Right lobe of liver (tissue), 6 donors: ENCODE measurements around the gene COL25A1. TPM values are rescaled to one million over a fixed set of nuclear protein-coding genes. Genes with fewer than 3 reads are reported as not detected.
"Not testable (repeated sequence)": the region's sequence is repeated elsewhere in the genome, so short reads cannot be mapped to it uniquely, and the experiment has no call there.

Experiments
- ATAC-seq, 4 donors: fragments of 200-7000 bp; cut with Tn5 transposase; one replicate each; pipeline ENCODE4 v1.9.1; 2020; ENCODE audit warnings: mild to moderate bottlenecking in 4 of 4, moderate library complexity in 4 of 4
- DNase-seq, 3 donors: peaks; one replicate each; pipeline ENCODE4 v3.0.0-alpha.2; 2020
- H3K27ac ChIP-seq, 3 donors: fragments of 200-600 bp; one replicate each; pipeline ENCODE4 v1.8.0; 2022
- H3K27me3 ChIP-seq, 2 donors: fragments of 200-600 bp; one replicate each; pipeline ENCODE4 v1.8.0; 2022
- H3K36me3 ChIP-seq, 4 donors: fragments of 200-600 bp; sonication (generic) in 1 of 4; one replicate each; pipeline versions ENCODE4 v1.5.1 to v1.8.0; 2017 to 2022; ENCODE audit warnings: control low read depth in 1 of 4
- H3K4me1 ChIP-seq, 4 donors: fragments of 200-600 bp; sonication (generic) in 1 of 4; one replicate each; pipeline versions ENCODE4 v1.5.1 to v1.8.0; 2017 to 2022; ENCODE audit warnings: control low read depth in 1 of 4
- H3K4me3 ChIP-seq, 3 donors: fragments of 200-600 bp; one replicate each; pipeline ENCODE4 v1.8.0; 2022
- H3K9me3 ChIP-seq, 4 donors: fragments of 200-600 bp; sonication (generic) in 1 of 4; one replicate each; pipeline versions ENCODE4 v1.5.1 to v1.8.0; 2017 to 2022; ENCODE audit warnings: control low read depth in 1 of 4
- POLR2A ChIP-seq: fragments of 450-650 bp; IDR thresholded peaks from one replicate; pipeline ENCODE4 v1.6.1; 2017; ENCODE audit warnings: antibody characterized with exemption, mild to moderate bottlenecking
- WGBS: methylation state at CpG from one replicate; pipeline ENCODE4 v1.1.6; 2018; ENCODE audit warnings: low coverage, low lambda C conversion rate; ENCODE audit not compliant: insufficient coverage; ENCODE audit errors: missing lambda C conversion rate; 5-methylcytosine and 5-hydroxymethylcytosine counted together
- intact Hi-C, 2 donors: fragments of 100-400 bp; cut with DNase I; formaldehyde crosslinking; loops; one replicate each; pipeline versions ENCODE4 v1.11.2 to v1.14.1; 2022
- total RNA-seq, 6 experiments: library from RNA; depleted of rRNA in 2 of 6; stranded (reverse); fragments of >200 nt in 2 of 6; fragmentation: NEBNext Ultra II Directional in 3 of 6; extraction: Animal tissue kit (Norgen Biotek cat#: 25700) in 3 of 6; gene quantifications; one replicate each; pipeline versions ENCODE4 v1.1.0 to v1.2.4, GENCODE V29; 2016 to 2023
- TF ChIP-seq, protein P1 (sequence below), 4 donors: fragments of 200-600 bp in 3 of 4; fragments of 450-650 bp in 1 of 4; IDR thresholded peaks; one replicate each; pipeline versions ENCODE4 v1.5.1 to v1.8.0; 2016 to 2022; ENCODE audit warnings: antibody characterized with exemption in 4 of 4, mild to moderate bottlenecking in 2 of 4
- donor health status: DM: no; HTN: yes; CAD: no.
- donor health status: DM: no; HTN: no; CAD: no.
- donor health status: DM: no; HTN: no; CAD: no.
- donor health status: DM: no; HTN: yes; CAD: no.
- donor health status: DM: no; HTN: yes; CAD: no.

COL25A1 gene
- total RNA-seq, 6 experiments from 2014 or later: 0.06 to 4.8 (median 1.3) TPM

DNA sequence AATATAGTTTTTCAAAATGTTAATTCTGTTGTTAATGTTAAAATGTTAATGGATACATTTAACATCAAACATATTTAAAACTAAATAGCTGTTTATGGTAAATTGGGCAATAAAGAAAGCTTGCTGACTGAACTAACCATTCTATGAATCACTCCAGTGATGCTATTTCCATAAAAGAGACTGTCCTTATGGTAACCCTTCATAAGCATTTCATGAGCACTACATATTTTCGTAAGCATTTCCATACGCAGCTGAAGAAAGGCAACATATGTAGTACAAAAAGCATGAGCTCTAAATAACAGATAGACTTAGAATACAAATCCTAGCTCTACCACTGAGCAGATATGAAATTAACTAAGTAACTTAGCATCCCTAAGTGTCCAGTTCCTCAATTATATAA, 188.9 kb downstream of the COL25A1 start:
- Histone ChIP-seq H3K27ac (no peak overlapping the region), H3K9me3 (no peaks in the 10 kb centered on the region), H3K27me3 (no peaks in the 10 kb centered on the region), H3K4me3 (no peak overlapping the region), H3K36me3 (no peaks in the 10 kb centered on the region), H3K4me1 (no peaks in the 10 kb centered on the region)
- TF ChIP-seq POLR2A: no peak
- TF ChIP-seq, protein P1, sequence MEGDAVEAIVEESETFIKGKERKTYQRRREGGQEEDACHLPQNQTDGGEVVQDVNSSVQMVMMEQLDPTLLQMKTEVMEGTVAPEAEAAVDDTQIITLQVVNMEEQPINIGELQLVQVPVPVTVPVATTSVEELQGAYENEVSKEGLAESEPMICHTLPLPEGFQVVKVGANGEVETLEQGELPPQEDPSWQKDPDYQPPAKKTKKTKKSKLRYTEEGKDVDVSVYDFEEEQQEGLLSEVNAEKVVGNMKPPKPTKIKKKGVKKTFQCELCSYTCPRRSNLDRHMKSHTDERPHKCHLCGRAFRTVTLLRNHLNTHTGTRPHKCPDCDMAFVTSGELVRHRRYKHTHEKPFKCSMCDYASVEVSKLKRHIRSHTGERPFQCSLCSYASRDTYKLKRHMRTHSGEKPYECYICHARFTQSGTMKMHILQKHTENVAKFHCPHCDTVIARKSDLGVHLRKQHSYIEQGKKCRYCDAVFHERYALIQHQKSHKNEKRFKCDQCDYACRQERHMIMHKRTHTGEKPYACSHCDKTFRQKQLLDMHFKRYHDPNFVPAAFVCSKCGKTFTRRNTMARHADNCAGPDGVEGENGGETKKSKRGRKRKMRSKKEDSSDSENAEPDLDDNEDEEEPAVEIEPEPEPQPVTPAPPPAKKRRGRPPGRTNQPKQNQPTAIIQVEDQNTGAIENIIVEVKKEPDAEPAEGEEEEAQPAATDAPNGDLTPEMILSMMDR (IDR thresholded peaks at IDR 0.05): no peak
- intact Hi-C loops: no loop called here
- 78% methylated on average over 2 of the region's 2 CpGs for WGBS
- ATAC-seq (no peak), DNase-seq (no peak)

GRCh38 chr4:109111031-109111430, 191.4 kb downstream of the COL25A1 start:
- Histone ChIP-seq H3K9me3 (no peaks in the 10 kb centered on the region), H3K4me3 (no peak overlapping the region), H3K36me3 (no peaks in the 10 kb centered on the region), H3K27ac (no peak overlapping the region), H3K27me3 (no peaks in the 10 kb centered on the region), H3K4me1 (no peaks in the 10 kb centered on the region)
- no peak for ATAC-seq
- TF ChIP-seq, protein P1 (IDR thresholded peaks at IDR 0.05): no peak
- TF ChIP-seq POLR2A: no peak
- DNase-seq: no peak
- 50% methylated on average over 3 of the region's 3 CpGs for WGBS
- intact Hi-C loops: no loop called here

GRCh38 chr4:109108215-109108614, 194.2 kb downstream of the COL25A1 start:
- H3K4me3 ChIP-seq, H3K9me3 ChIP-seq, H3K36me3 ChIP-seq, DNase-seq, H3K27ac ChIP-seq, H3K27me3 ChIP-seq, intact Hi-C loops, ATAC-seq, H3K4me1 ChIP-seq: not testable (repeated sequence)
- WGBS: 63% methylated on average over 1 of the region's 2 CpGs

- DNase-seq (no peak), ATAC-seq (no peak)
- intact Hi-C loops: no loop called here
- Histone ChIP-seq H3K27ac (no peak overlapping the region), H3K36me3 (no peaks in the 10 kb centered on the region), H3K9me3 (no peaks in the 10 kb centered on the region), H3K4me1 (no peaks in the 10 kb centered on the region), H3K27me3 (no peaks in the 10 kb centered on the region), H3K4me3 (no peak overlapping the region)
- 53% methylated on average over 1 of the region's 1 CpG for WGBS
- no peak for TF ChIP-seq POLR2A
- TF ChIP-seq, protein P1 (IDR thresholded peaks at IDR 0.05): no peak
Observed at GRCh38 chr4:109094056-109094455, 208.4 kb downstream of the COL25A1 start.

- Histone ChIP-seq H3K9me3 (no peaks in the 10 kb centered on the region), H3K4me3 (no peak overlapping the region), H3K27me3 (no peaks in the 10 kb centered on the region), H3K36me3 (no peaks in the 10 kb centered on the region), H3K27ac (no peak overlapping the region), H3K4me1 (no peaks in the 10 kb centered on the region)
- no peak for TF ChIP-seq POLR2A
- TF ChIP-seq, protein P1 (IDR thresholded peaks at IDR 0.05): no peak
- WGBS: 53% methylated on average over 6 of the region's 9 CpGs
- ATAC-seq (no peak), DNase-seq (no peak)
- intact Hi-C loops: no loop called here
Observed at GRCh38 chr4:109091727-109092409, 210.6 kb downstream of the COL25A1 start.
